GM12872 (cell line): ENCODE results near the gene ZNF408.

Source experiments
- CTCF ChIP-seq: IDR thresholded peaks from 3 replicates; pipeline ENCODE4 v1.5.1; 2011; ENCODE audit warnings: low read depth, mild to moderate bottlenecking, low read length, moderate library complexity; ENCODE audit not compliant: insufficient read depth

ZNF408 gene

GRCh38 chr11:46663277-46663940, 37.4 kb upstream of the ZNF408 start:
- TF ChIP-seq CTCF: no peak

- no peak for TF ChIP-seq CTCF
These were observed 36.2 kb upstream of the ZNF408 start for GRCh38 chr11:46664612-46665011.

GRCh38 chr11:46665356-46665755, 35.5 kb upstream of the ZNF408 start:
- TF ChIP-seq CTCF: no peak

- TF ChIP-seq CTCF: no peak
These were observed 34.3 kb upstream of the ZNF408 start for GRCh38 chr11:46666516-46666915.

GRCh38 chr11:46667043-46667481, 33.8 kb upstream of the ZNF408 start:
- TF ChIP-seq CTCF: no peak

GRCh38 chr11:46668480-46669085, 32.2 kb upstream of the ZNF408 start:
- no peak for TF ChIP-seq CTCF

GRCh38 chr11:46669711-46670139, 31.1 kb upstream of the ZNF408 start:
- TF ChIP-seq CTCF: peak; percentile 47
